22Rv1 (cell line): ENCODE data around the gene SDK1.

Source experiments
- CTCF ChIP-seq: fragments of 450-650 bp; IDR thresholded peaks from 2 replicates; pipeline ENCODE4 v1.5.1; 2017; ENCODE audit warnings: mild to moderate bottlenecking
- ZFX ChIP-seq: fragments of 450-650 bp; IDR thresholded peaks from 2 replicates; pipeline ENCODE4 v1.6.1; 2017; ENCODE audit warnings: antibody characterized with exemption, borderline replicate concordance

GRCh38 chr7:4103352-4104091, 802.5 kb downstream of the SDK1 start:
- peak; percentile 69 for TF ChIP-seq CTCF
- no peak for TF ChIP-seq ZFX
